ENCODE results near the gene NFATC3. TPM values are rescaled to one million over a fixed set of nuclear protein-coding genes. Genes with fewer than 3 reads are reported as not detected.

The NFATC3 gene
- total RNA-seq, 1 donor from 2014 or later = 74.5 TPM

GRCh38 chr16:68255712-68256111, 170.5 kb downstream of the NFATC3 start:
- DNase-seq = no peak
- Histone ChIP-seq H3K27ac (no peak overlapping the region), H3K27me3 (no peaks in the 10 kb centered on the region), H3K4me1 (no peaks in the 10 kb centered on the region), H3K4me3 (no peak overlapping the region), H3K36me3 (peaks cover 63% of the 10 kb centered on the region), H3K9me3 (no peaks in the 10 kb centered on the region)
- intact Hi-C loops (cut with DNase I) = no loop called here
- TF ChIP-seq, protein P1, sequence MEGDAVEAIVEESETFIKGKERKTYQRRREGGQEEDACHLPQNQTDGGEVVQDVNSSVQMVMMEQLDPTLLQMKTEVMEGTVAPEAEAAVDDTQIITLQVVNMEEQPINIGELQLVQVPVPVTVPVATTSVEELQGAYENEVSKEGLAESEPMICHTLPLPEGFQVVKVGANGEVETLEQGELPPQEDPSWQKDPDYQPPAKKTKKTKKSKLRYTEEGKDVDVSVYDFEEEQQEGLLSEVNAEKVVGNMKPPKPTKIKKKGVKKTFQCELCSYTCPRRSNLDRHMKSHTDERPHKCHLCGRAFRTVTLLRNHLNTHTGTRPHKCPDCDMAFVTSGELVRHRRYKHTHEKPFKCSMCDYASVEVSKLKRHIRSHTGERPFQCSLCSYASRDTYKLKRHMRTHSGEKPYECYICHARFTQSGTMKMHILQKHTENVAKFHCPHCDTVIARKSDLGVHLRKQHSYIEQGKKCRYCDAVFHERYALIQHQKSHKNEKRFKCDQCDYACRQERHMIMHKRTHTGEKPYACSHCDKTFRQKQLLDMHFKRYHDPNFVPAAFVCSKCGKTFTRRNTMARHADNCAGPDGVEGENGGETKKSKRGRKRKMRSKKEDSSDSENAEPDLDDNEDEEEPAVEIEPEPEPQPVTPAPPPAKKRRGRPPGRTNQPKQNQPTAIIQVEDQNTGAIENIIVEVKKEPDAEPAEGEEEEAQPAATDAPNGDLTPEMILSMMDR (IDR thresholded peaks at IDR 0.05) = no peak
- ATAC-seq = no peak

- DNase-seq = no peak
- Histone ChIP-seq H3K27ac (peak overlapping the region; percentile 17), H3K36me3 (peaks cover 48% of the 10 kb centered on the region), H3K4me1 (no peaks in the 10 kb centered on the region), H3K9me3 (no peaks in the 10 kb centered on the region), H3K27me3 (no peaks in the 10 kb centered on the region), H3K4me3 (no peak overlapping the region)
- ATAC-seq = peak; percentile 6
- intact Hi-C loops (cut with DNase I) = no loop called here
- TF ChIP-seq, protein P1 (IDR thresholded peaks at IDR 0.05) = no peak
Measured at GRCh38 chr16:68257251-68257905, 172.2 kb downstream of the NFATC3 start.

DNA sequence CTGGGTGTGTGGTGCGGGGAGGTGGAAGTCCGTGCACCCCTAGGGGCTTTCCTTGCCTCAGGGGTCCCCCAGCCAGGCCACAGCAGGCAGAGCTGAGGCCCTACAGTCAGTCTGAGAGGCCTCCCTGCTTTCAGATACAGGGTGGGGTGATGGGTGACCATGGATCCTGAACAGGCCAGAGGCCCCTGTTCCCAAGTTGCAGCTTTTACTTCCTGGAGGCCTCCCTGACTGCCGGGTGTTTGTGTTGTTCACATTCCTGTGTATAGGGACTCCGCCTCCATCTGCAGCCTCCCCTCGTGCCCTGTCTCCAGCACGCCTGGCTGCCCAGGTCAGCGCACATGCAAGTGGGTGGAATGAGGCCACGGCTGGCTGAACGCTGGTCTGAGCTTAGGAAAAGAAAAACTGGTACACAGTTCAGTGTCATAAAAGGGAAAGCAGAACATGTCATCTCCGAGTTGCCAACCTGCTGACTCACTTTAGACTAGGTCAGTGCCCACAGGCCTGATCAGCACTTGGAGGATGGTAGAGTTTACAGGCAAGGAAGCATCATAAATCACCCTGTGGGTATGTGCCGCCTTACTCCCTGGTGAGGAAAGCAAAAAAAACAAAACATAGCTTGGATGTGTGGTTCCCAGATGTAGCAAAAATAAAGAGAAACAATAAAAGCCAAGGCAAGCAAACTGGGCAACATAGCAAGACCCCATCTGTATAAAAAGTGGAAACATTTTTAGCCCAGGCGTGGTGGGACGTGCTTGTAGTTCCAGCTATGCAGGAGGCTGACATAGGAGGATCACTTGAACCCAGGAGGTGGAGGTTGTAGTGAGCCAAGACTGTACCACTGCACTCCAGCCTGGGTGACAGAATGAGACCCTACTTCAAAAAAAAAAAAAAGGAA, 173.0 kb downstream of the NFATC3 start:
- TF ChIP-seq, protein P1 (IDR thresholded peaks at IDR 0.05) = no peak

GRCh38 chr16:68259007-68259825, 174.0 kb downstream of the NFATC3 start:
- peaks cover 39% of the 10 kb centered on the region for H3K36me3 ChIP-seq
- ATAC-seq = no peak
- H3K4me1 ChIP-seq = no peaks in the 10 kb centered on the region
- no peak overlapping the region for H3K27ac ChIP-seq
- TF ChIP-seq, protein P1 (IDR thresholded peaks at IDR 0.05) = no peak
- H3K4me3 ChIP-seq = no peak overlapping the region
- no peaks in the 10 kb centered on the region for H3K27me3 ChIP-seq
- intact Hi-C loops (cut with DNase I) = no loop called here
- no peaks in the 10 kb centered on the region for H3K9me3 ChIP-seq
- DNase-seq = no peak

More for the DNA sequence above, 173.0 kb downstream of the NFATC3 start:
- Histone ChIP-seq H3K36me3 (peaks cover 48% of the 10 kb centered on the region), H3K4me3 (no peak overlapping the region), H3K27ac (peak overlapping the region; percentile 17), H3K4me1 (no peaks in the 10 kb centered on the region), H3K27me3 (no peaks in the 10 kb centered on the region), H3K9me3 (no peaks in the 10 kb centered on the region)
- intact Hi-C loops (cut with DNase I) = no loop called here
- DNase-seq (peak; percentile 76), ATAC-seq (peak; percentile 72)

DNA sequence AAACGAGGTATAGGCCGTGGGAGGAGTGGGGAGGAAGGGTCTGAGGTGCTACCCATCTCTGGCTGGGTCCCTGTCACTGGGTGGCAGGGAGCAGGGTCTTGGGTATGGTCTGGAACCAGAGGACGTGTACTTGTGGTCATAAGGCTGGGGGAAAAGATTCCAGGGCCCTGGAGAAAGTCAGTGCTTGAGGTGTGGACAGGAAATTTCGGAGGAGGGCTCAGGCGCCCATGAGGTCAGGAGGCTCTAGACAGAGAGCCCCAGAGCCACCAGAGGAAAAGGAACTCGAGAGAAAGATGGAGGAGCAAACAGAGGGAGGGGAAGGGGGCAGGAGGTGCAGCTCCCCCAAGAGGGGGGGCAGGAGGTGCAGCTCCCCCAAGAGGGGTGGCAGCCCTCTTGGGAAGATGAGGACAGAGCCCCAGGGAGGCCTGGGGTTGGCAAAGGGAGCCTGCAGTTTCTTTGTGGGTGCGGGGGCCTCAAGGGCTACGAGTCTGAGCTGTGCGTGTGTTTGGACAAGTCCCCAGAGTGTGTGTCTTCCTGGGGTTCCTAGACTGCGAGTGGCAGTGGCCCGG, 178.5 kb downstream of the NFATC3 start:
- Histone ChIP-seq H3K27me3 (no peaks in the 10 kb centered on the region), H3K4me1 (peaks cover 19% of the 10 kb centered on the region), H3K9me3 (no peaks in the 10 kb centered on the region), H3K4me3 (peak overlapping the region; percentile 87), H3K36me3 (peaks cover 17% of the 10 kb centered on the region), H3K27ac (peak overlapping the region; percentile 93)
- no peak for DNase-seq
- intact Hi-C loops (cut with DNase I) = loop anchor here (5.0 kb wide), 1 partner anchor 64 kb away; no protein-coding TSS in a partner anchor
- TF ChIP-seq, protein P1 (IDR thresholded peaks at IDR 0.05) = no peak
- no peak for ATAC-seq
